ENCODE measurements around the gene CYFIP2.

Gene CYFIP2

DNA sequence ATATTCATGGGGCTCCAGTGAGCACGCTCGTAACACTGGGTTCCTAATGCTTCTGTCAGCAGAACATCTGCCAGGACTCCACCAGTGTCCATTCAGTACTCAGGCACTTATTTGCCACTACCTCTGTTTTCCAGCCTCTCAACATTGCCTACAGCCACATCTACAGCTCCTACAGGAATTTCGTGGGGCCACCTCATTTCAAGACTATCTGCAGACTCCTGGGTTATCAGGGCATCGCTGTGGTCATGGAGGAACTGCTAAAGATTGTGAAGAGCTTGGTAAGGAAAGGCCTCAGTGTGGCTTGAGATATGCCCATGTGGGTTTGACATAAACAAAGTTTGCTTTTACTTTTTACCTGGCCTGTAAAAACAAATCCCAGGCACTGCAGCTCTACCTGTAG, 92.9 kb downstream of the CYFIP2 start:
- DNase-seq (ENCODE audit: low read depth in 2 of 2), result no peak

DNA sequence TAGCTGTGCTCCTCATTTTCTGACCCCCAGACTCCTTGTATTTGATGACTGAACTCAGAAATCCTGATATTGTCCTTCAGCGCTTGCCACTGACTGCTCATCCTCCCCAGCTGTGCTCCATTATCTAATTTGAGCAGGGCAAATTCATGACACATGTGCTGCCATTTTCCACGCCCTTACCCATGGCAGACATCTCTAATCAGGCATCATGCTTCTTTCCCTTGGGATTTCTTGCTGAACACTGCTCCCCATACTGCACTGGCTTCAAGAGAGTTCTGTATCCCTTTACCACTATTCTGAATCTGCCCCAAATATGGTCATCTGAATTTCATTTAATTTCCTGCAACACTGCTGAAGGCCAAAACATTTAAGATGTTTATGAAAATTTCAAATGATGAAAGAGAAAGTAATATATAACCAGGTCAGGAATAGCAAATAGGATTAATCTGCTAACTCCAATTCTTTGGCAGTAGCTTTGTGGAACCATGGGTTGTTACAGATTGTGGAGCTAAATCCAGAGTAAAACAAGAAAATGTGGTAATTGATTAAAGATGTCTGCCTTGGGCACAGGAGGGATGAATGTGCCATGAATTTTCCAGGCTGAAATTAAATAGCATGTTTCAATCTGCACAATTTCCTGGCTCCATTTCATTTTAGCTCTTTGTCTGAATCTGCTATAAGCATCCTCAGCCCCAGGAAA, 93.6 kb downstream of the CYFIP2 start:
- DNase-seq (ENCODE audit: low read depth in 2 of 2), result no peak

DNA sequence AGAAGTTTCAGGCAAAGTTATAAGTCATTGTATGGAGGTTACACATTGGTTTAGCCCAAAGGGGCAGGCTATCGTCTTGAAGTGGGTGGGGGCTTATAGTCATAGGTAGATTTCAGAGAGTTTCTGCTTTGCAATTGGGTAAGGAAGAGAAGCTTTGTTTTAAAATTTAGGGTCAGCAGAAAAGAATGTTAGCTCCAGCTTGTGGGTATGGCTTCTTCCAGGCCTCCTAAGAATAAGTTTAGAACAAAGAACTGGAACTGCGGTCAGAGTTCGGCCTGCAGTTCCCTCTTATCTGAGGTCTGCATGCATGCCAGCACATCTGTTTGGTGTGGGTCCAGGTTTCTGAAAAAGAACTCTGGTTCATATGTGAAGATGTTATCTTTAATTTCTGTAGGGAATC, 96.1 kb downstream of the CYFIP2 start:
- DNase-seq (ENCODE audit: low read depth in 2 of 2), result no peak

DNA sequence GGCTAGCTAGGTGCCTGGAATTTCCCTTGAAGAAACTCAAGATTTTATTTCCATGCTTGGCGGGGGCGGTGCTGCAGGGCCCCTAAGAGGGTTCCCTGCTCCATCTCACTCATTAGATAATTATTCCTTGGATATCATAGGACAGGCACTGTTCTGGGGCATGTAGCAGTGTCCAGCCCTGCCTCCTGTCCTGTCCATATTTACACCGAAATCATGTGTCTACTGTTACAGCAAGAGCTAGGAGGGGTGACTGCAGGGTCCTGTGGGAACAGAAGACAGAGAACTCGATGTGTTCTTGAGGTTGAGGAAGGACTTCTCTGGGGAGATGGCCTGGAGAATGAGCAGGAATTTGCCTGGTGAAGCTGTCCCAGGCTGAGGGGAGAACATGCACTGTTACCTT, 96.6 kb downstream of the CYFIP2 start:
- DNase-seq (ENCODE audit: low read depth in 2 of 2), result no peak

DNA sequence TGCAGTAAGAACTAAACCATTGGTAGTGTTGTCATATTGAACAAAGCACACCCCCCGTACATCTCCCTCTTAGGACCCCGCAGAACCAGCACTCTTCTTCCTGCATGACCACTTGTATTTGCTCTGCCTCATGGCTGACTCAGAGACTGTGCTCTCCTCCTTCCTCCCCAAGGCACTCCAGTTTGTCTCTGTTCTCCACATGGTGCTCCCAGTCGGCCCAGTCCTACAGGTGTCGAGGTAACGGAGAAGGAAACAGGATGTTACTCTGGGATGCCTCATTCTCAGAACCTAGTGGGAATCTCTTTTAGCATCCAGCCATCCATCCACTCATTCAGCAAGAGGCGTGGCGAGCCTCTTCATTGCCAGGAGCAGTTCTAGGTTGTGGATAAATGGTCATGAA, 97.1 kb downstream of the CYFIP2 start:
- DNase-seq (ENCODE audit: low read depth in 2 of 2), result no peak

DNA sequence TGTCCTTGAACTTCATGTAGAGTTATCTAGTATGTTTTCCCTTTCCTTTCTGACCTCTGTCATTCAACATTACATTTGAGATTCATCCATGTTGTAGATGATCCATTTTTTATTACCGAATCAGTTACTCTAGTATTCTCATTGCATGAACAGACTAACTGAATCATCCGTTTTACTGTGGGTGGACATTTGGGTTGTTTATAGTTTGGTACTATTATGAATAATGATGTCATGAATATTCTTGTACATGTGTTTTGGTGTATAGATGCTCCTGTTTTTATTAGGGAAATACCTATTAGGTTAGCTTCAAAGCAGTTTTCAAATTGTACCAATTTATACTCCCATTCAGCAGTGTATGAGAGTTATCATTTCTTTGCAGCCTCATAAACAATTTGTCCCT, 99.8 kb downstream of the CYFIP2 start:
- no peak for DNase-seq (ENCODE audit: low read depth in 2 of 2)

DNA sequence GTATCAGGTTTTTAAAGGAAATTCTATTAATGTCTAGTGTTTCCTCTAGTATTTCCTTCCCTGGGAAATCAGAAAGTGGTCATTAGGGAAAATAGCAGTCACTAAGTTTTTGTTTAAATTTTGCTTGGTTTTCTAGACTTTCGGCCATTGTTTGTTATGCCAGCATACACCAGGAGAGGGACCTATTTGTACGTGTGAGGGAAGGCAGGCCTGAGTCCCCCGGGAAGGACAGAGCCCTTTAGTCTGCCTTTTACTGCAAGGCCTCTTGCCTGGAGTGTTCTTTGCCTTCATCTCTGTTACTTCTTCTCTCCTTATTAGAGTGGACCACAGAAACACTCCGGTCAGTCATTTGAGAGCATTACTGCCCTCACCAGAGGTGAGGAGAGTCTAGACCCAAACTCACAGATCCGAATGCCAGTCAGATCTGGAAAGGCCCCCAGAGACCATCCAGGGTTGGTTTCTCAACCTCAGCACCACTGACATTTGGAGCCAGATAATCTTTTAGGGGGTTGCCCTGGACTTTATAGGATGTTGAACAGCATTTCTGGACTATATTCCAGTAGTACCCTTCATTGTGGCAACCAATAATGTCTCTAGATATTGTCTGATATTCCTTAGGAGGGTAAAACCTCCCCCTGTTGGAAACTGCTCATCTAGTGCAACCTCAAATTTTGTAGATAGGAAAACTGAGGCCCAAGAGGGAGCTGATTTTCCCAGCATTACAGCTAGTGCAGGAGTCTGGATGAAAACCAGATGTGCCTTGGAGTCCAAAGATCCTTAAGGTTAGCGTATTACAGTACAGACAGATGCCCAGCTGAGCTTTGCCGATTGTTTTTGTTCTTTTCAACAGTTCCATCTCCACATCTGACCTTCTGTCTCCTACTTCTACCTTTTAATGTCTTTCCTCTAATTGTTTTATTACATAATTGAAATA, 101.1 kb downstream of the CYFIP2 start:
- DNase-seq (ENCODE audit: low read depth in 2 of 2), result no peak

DNA sequence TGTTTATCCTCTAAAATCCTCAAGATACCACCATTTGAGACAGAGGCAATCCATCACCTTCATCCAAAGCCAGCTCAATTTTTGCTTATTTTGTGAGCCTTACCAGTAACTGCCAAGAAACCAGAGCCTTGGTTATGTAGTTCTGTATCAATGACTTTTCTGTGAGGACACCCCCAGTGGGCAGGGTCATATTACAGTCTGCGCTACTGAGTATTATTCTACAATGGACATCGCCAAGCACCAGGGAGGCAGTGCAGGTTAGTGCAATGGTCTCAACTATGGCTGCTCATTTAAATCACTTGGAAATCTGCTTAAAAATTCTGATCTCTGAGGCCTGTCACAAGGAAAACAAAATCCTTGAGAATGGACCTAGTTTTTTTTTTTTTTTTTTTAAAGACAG, 103.6 kb downstream of the CYFIP2 start:
- no peak for DNase-seq (ENCODE audit: low read depth in 2 of 2)

DNA sequence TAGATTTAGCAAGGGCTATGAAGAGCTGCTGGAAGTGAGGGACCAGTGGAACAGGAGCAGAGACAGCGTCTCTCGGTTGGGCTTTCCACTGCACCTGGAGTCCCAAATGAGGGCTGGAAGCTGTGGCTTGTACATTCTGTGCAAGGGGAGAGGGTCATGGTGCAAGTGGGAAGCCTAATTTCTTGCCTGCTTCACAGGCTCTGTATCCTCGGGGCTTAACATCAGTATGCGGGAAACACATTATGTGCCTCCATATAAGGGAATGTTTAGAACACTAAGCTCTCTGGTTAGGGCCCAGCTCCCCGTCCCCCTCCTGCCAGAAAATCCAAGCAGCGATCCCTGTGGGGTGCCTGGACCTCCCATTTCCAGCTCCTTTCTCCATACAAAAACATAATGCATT, 105.0 kb downstream of the CYFIP2 start:
- no peak for DNase-seq (ENCODE audit: low read depth in 2 of 2)

DNA sequence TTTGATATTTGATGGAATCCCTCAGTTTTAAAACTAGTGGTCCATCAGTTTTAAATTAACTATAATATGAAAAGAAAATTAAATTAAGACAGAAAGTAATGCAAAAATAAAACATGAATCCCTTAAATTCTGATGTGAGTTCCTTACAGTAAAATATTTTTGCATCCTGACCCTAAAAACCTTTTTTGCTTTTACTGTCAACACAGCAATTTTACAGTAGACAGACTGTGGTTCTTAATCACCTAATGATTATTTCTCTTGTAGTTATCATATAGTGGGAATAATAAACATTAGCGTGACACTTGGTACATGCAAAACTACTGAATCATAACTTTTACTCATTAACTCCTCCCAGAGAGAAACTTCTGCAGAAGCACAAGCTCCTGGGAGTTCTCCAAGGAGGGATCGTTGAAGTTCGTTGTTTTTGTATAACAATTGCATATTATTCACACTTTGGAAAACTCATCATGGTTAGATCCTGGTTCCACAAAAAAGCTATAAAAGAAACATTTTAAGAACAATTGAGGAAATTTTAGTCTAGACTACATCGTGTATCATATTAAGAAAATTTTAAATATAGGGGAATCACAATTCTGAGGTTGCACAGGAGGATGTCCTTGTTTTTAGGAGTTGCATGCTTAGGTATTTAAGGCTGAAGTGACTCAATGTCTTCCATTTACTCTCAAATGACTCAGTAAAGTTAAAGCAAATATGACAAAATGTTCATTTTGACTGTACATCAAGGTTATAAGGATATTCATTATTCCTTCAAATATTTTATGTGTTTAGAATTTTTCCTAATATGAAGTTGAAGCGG, 105.9 kb downstream of the CYFIP2 start:
- DNase-seq (ENCODE audit: low read depth in 2 of 2), result no peak

DNA sequence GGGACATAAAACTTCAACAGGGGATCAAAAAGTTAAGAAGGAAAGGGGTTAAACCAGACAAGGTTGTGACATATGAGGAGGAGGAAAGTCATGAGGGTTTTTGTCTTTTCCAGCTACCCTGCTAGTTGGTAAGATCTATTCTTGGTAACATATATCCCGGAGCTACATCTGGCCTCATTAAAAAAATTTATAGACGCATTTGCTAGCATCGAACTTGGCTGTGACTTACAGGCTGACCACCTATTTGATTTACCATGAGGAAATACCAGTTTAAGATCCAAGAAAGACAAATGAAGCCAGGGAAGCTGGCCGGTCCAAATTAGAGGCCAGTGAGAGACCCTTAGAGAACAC, 106.5 kb downstream of the CYFIP2 start:
- no peak for DNase-seq (ENCODE audit: low read depth in 2 of 2)

DNA sequence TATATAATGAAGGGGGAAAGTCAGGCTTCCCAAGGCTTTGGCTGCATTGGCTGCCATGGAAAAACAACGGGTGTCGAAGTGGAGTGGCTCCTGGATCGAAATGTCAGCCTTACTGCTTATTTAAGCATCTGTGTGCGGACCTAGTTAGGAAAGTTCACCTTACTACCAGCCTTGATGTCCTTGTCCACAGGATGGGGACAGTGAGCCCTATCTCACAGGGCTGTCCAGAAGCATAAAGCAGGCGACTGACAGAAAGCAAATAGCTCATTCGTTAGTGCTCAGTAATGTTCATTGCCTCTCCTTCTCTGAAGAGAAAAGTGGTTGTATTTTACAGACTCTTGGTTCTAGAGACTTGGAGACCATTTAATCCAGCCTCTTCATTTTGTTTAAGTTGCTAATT, 112.6 kb downstream of the CYFIP2 start:
- DNase-seq (ENCODE audit: low read depth in 2 of 2), result no peak

DNA sequence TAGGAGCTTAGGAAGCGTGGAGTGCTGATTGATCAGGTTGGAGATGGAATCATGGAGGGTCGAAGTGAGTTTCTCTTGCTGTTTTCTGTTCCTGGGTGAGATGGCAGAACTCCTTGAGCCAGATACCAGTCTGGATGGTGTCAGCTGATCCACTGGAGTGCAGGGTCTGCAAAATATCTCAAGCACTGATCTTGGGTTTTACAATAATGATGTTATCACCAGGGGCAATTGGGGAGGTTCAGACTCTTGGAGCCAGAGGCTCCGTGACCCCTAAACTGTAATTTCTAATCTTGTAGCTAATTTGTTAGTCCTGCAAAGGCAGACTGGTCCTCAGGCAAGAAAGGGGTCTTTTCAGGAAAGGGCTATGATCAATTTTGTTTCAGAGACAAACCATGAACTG, 114.1 kb downstream of the CYFIP2 start:
- DNase-seq (ENCODE audit: low read depth in 2 of 2), result no peak

DNA sequence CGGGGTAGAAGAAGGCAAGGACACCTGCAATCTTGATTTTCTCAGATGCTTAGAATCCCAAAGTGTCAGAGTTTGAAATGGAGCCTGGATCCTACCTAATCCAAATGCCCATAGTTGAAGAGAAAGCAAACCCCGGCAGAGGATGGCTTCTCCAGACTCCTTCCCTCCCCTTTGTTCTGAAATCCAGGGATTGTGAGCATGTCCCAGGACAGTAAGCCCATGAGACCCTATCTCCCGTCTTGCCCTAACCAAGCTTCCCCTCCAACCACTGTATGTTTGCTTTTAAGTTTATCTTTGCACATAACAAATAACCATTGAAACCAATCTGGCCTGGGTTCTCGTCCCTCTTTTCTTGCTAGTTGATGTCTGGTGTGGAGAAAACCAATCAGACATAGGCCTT, 115.8 kb downstream of the CYFIP2 start:
- no peak for DNase-seq (ENCODE audit: low read depth in 2 of 2)

DNA sequence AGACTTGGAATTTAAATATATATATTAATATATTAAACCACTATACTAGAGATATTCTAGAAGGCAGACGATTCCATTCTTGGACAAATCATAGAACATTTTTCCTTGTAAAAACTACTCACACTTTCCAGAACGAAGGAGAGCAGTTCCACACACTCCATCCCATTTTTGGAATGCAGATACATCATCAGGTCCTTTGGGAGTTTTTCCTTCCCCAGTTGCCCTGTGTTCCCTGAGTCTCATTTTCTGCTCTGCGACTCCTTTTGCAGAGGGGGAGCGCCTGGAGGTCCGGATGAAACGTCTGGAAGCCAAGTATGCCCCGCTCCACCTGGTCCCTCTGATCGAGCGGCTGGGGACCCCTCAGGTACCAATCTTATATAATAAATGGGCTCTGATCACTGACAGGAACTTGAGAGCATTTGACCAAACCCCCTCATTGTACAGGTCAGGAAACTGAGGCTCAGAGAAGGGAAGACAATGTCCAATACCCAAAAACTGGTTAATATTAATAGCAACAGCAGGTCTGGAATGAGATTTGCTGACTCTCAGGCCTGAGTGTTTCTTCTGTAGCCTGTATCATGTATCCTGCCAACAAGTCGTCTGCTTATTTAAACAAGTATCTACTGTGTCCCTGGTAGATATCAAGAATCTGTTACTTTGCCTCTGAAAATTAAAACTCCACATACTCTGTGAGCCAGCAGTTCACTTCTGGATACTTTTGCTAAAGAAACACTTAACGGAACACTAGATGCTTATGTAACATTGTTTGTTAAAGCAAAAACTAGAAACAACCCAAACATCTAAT, 117.3 kb downstream of the CYFIP2 start:
- DNase-seq (ENCODE audit: low read depth in 2 of 2), result no peak

DNA sequence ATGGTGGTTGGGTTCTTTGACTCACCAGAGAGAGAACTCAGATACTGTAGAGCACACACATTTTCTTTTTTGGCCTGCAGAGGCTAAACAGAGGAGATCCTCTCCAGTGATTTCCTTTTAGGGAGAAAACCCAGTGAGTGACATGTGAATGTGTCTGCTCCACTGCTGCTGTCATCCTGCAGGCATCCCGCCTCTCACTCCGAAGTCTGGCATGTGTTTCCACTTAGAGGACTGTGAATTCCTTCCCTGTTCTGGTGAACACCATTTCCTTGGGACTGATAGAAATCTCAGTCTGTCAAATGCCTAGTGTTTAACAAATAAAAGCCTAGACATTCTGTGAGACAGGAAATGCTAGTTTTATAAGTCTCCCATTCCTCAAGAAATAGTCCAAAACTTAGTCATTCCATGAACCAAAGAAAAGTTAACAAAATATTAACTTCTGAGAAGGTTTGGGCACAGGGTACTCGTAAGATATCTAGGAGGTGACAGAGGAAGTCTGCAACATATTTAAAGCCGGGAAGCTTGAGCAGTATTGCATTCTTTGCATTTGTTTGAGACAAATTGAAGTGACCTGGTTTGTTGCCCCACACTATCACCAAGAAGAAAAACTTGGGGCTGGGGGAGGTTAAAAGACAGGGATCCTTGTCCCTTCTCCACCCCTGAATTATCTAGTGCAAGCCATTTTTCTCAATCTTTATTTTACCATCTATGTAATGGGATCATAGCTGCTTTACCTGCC, 119.2 kb downstream of the CYFIP2 start:
- no peak for DNase-seq (ENCODE audit: low read depth in 2 of 2)

DNA sequence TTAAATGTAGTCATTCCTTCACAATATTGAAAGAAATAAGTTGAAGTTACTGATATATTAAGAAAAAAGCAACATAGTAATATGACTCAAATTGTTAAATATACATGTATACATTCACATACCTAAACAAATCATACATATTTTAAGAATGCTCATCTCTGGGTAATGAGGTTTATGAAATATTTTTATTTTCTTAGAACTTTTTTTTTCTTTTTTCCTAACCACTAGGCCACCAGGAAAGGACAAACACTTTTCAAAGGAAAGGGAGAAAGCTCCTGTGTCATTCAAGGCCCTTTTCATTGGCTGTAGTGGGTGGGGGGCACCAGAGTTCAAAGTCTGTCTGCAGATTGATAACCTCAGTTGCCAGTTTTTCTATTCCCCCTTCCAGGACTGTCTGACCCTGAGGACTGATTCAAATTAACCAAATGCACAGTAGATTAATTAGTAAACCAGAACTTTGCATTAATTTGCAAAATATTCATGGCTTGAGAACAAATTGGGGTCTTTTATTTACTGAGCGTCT, 121.2 kb downstream of the CYFIP2 start:
- DNase-seq (ENCODE audit: low read depth in 2 of 2), result no peak

DNA sequence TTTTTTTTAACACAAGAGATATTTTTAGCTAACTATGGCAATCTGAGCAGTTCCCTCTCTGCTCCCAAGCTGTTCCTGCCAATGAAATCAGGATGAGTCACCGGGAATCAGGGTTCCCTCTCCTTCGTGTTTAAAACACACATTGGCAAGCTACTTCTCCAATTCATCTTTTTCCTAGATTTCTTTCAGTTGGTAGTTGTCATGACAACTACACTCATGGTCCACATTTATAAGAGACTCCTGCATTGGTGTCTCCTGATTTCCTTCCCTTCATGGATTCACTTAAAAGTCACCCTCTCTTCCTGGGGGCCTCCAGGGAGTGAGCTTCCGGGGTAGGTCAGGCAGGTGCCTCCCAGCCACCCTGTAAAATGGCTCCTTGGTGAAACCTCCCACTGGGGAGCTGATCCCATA, 121.8 kb downstream of the CYFIP2 start:
- DNase-seq (ENCODE audit: low read depth in 2 of 2), result no peak

DNA sequence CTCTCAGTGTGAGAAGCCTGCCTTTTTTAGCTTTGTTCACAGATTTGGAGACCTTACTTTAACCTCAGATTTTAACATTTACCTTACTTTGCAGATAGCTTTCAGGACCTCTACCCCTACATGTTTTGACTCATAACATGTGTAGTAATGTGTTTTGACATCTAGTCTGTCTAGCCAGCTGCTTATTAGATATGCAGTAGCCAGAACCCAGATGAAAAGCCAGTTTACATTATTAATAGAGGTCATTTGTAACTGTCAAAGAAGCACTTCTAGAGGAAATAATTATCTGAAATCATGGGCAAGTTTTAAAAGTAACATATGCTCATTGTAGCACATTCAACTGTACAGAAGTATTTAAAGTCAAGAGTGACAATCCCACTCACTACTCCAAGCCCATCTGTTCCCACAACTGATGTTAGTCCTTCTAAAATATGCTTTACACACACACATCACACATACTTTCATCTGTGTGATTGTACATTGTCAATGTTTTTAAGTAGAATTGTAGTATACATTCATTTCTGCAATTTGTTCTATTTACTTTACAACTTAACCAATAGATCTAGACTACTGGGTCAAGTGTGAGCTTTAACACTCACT, 122.3 kb downstream of the CYFIP2 start:
- DNase-seq (ENCODE audit: low read depth in 2 of 2), result no peak

DNA sequence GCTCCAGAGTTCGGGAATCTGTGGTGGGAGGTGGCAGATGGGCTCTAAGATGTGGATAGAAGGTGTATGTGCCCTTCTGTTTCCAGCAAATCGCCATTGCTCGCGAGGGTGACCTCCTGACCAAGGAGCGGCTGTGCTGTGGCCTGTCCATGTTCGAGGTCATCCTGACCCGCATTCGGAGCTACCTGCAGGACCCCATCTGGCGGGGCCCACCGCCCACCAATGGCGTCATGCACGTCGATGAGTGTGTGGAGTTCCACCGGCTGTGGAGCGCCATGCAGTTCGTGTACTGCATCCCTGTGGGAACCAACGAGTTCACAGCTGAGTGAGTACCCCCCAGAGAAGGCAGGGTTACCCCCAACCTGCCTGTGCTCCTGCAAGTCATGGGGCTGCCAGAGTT, 123.2 kb downstream of the CYFIP2 start:
- no peak for DNase-seq (ENCODE audit: low read depth in 2 of 2)

Data from activated CD8-positive, alpha-beta memory T cell treated with anti-CD3 and anti-CD28 coated beads for 4 hours (primary cell).